HepG2 (cell line): Measurements from ENCODE around the gene CNKSR3. TPM values are rescaled to one million over a fixed set of nuclear protein-coding genes. Genes with fewer than 3 reads are reported as not detected.

Source experiments
- BCL6 ChIP-seq: IDR thresholded peaks from 2 replicates; pipeline ENCODE4 v1.6.1; 2016; ENCODE audit warnings: missing genetic modification reagents, missing compliant biosample characterization
- DZIP1 ChIP-seq: sonication (generic); formaldehyde crosslinking; IDR thresholded peaks from 2 replicates; pipeline ENCODE4 v1.5.0; 2020; ENCODE audit warnings: mild to moderate bottlenecking, missing genetic modification reagents
- ELF1 ChIP-seq: sonication (generic); formaldehyde crosslinking; IDR thresholded peaks from 2 replicates; pipeline ENCODE4 v1.4.0; 2020; ENCODE audit warnings: missing genetic modification reagents
- HNRNPH1 ChIP-seq: fragments of 200-400 bp; formaldehyde crosslinking; optimal IDR thresholded peaks from 2 replicates; pipeline ENCODE3; 2017; ENCODE audit warnings: mild to moderate bottlenecking, low read depth, low read length
- HNRNPK ChIP-seq: fragments of 200-400 bp; formaldehyde crosslinking; IDR thresholded peaks from 2 replicates; pipeline ENCODE4 v1.6.1; 2018; ENCODE audit warnings: low read length, low read depth, moderate library complexity, mild to moderate bottlenecking; ENCODE audit not compliant: poor library complexity, severe bottlenecking
- IKZF4 ChIP-seq: sonication (generic); formaldehyde crosslinking; IDR thresholded peaks from 2 replicates; pipeline ENCODE4 v1.5.1; 2020; ENCODE audit warnings: borderline replicate concordance, mild to moderate bottlenecking, low read depth, missing genetic modification reagents; ENCODE audit errors: not compliant biosample characterization
- MYC ChIP-seq: sonication (generic); formaldehyde crosslinking; IDR thresholded peaks from 2 replicates; pipeline ENCODE4 v1.9.0; 2021; ENCODE audit warnings: missing genetic modification reagents, borderline replicate concordance
- NFKBIZ ChIP-seq: IDR thresholded peaks from 2 replicates; pipeline ENCODE4 v1.6.1; 2018; ENCODE audit warnings: missing genetic modification reagents, missing compliant biosample characterization
- NFRKB ChIP-seq: fragments of 450-650 bp; IDR thresholded peaks from 2 replicates; pipeline ENCODE4 v1.6.1; 2017
- SNAPC4 ChIP-seq: sonication (generic); formaldehyde crosslinking; IDR thresholded peaks from 2 replicates; pipeline ENCODE4 v1.4.0; 2020; ENCODE audit warnings: mild to moderate bottlenecking, missing genetic modification reagents
- SNRNP70 ChIP-seq: fragments of 200-400 bp; formaldehyde crosslinking; IDR thresholded peaks from 2 replicates; pipeline ENCODE4 v1.6.1; 2017; ENCODE audit warnings: mild to moderate bottlenecking, low read depth, low read length, moderate library complexity
- TBL1XR1 ChIP-seq: fragments of 150-350 bp; IDR thresholded peaks from 2 replicates; pipeline ENCODE4 v1.6.1; 2014; ENCODE audit warnings: borderline replicate concordance, low read length; ENCODE audit not compliant: partially characterized antibody
- TCF12 ChIP-seq, 2 experiments: fragments of 450-650 bp in 1 of 2; sonication (generic) in 1 of 2; formaldehyde crosslinking in 1 of 2; IDR thresholded peaks; 2 replicates each; pipeline versions ENCODE4 v1.6.1 to v1.8.0; 2017 to 2022; ENCODE audit warnings: antibody characterized with exemption in 1 of 2, mild to moderate bottlenecking in 1 of 2, missing genetic modification reagents in 1 of 2, moderate library complexity in 1 of 2
- YEATS2 ChIP-seq: sonication (generic); formaldehyde crosslinking; IDR thresholded peaks from 2 replicates; pipeline ENCODE4 v1.4.0; 2020; ENCODE audit warnings: missing genetic modification reagents, borderline replicate concordance
- ZFP41 ChIP-seq: sonication (generic); formaldehyde crosslinking; IDR thresholded peaks from 2 replicates; pipeline ENCODE4 v1.4.0; 2020; ENCODE audit warnings: mild to moderate bottlenecking, missing genetic modification reagents, borderline replicate concordance
- ZNF230 ChIP-seq: sonication (generic); formaldehyde crosslinking; IDR thresholded peaks from 2 replicates; pipeline ENCODE4 v1.4.0; 2020; ENCODE audit warnings: mild to moderate bottlenecking, missing genetic modification reagents
- ZNF414 ChIP-seq: sonication (generic); formaldehyde crosslinking; IDR thresholded peaks from 2 replicates; pipeline ENCODE4 v1.5.0; 2020; ENCODE audit warnings: missing genetic modification reagents
- ZNF512 ChIP-seq: sonication (generic); formaldehyde crosslinking; IDR thresholded peaks from 2 replicates; pipeline ENCODE4 v1.4.0; 2020; ENCODE audit warnings: mild to moderate bottlenecking, missing genetic modification reagents
- polyA plus RNA-seq, 8 experiments: library from polyadenylated mRNA; depleted of rRNA in 3 of 8; stranded (reverse) in 7 of 8; unstranded in 1 of 8; fragments of >200 nt; fragmentation: Illumina TruSeq in 4 of 8; extraction: Trizol in 4 of 8; gene quantifications; 2 replicates each; pipeline versions ENCODE4 v1.2.1 to v1.2.3, GENCODE V29; 2011 to 2016; ENCODE audit warnings: low read depth in 4 of 8, missing spikeins in 1 of 8, mixed read lengths in 1 of 8; ENCODE audit not compliant: insufficient read depth in 1 of 8
- total RNA-seq, 5 experiments: library from RNA; depleted of rRNA; stranded (reverse); fragments of >200 nt; fragmentation: Illumina TruSeq; extraction: Trizol; gene quantifications; 2 replicates each; pipeline ENCODE4 v1.2.3, GENCODE V29; 2016; ENCODE audit warnings: low read depth in 1 of 5

CNKSR3 gene
- total and polyA plus RNA-seq, 2 of the 13 experiments (the other 11 are each of a cell fraction or from before 2014, with no cell fraction given), result 9.2 to 38.6 TPM

- no peak for TF ChIP-seq TBL1XR1
- no peak for TF ChIP-seq IKZF4 (CRISPR knock-in tag)
- TF ChIP-seq ELF1 (CRISPR knock-in tag), result no peak
- peak; percentile 8 for TF ChIP-seq HNRNPK
- TF ChIP-seq BCL6 (CRISPR knock-in tag), result peak; percentile 97
- TF ChIP-seq ZNF414 (CRISPR knock-in tag), result no peak
- TF ChIP-seq ZNF512, result no peak
- no peak for TF ChIP-seq HNRNPH1
- no peak for TF ChIP-seq DZIP1 (CRISPR knock-in tag)
- no peak for TF ChIP-seq YEATS2 (CRISPR knock-in tag)
- TF ChIP-seq TCF12 (IDR thresholded peaks at IDR 0.05), result no peak
- no peak for TF ChIP-seq TCF12 (CRISPR knock-in tag; IDR thresholded peaks at IDR 0.05)
- TF ChIP-seq NFKBIZ, result no peak
- 0 out of 2 replicates have a peak, but pooled peaks have one; percentile 36 for TF ChIP-seq ZNF230
- TF ChIP-seq ZFP41 (CRISPR knock-in tag), result no peak
- TF ChIP-seq NFRKB, result no peak
- peak; percentile 51; the same call in 1 of the 2 replicates for TF ChIP-seq MYC (CRISPR knock-in tag)
- TF ChIP-seq SNRNP70, result no peak
- TF ChIP-seq SNAPC4 (CRISPR knock-in tag), result peak; percentile 60
These were observed 1.7 kb downstream of the CNKSR3 start (continued) for GRCh38 chr6:154508573-154509375.
